ENCODE results near the gene CCL5.
"Not testable (repeated sequence)": the region's sequence is repeated elsewhere in the genome, so short reads cannot be mapped to it uniquely, and the experiment has no call there.

CCL5 gene

GRCh38 chr17:35898283-35899070 is 18.3 kb upstream of the CCL5 start:
- no peak for DNase-seq (ENCODE audit: low read depth)

- DNase-seq (ENCODE audit: low read depth): not testable (repeated sequence)
Measured at GRCh38 chr17:35897772-35898171, 17.6 kb upstream of the CCL5 start.

GRCh38 chr17:35895636-35896587 is 15.8 kb upstream of the CCL5 start:
- no peak for DNase-seq (ENCODE audit: low read depth)

GRCh38 chr17:35894206-35894605 is 14.0 kb upstream of the CCL5 start:
- no peak for DNase-seq (ENCODE audit: low read depth)

- no peak for DNase-seq (ENCODE audit: low read depth)
Measured at GRCh38 chr17:35893751-35894150, 13.6 kb upstream of the CCL5 start.

GRCh38 chr17:35892091-35893035 is 12.2 kb upstream of the CCL5 start:
- no peak for DNase-seq (ENCODE audit: low read depth)

GRCh38 chr17:35891269-35891668 is 11.1 kb upstream of the CCL5 start:
- no peak for DNase-seq (ENCODE audit: low read depth)

- no peak for DNase-seq (ENCODE audit: low read depth)
Measured at GRCh38 chr17:35890774-35891155, 10.6 kb upstream of the CCL5 start.

- no peak for DNase-seq (ENCODE audit: low read depth)
Measured at GRCh38 chr17:35889818-35890773, 9.9 kb upstream of the CCL5 start.

GRCh38 chr17:35889241-35889640 is 9.1 kb upstream of the CCL5 start:
- DNase-seq (ENCODE audit: low read depth): no peak

- no peak for DNase-seq (ENCODE audit: low read depth)
Measured at GRCh38 chr17:35878361-35878760, 1.8 kb downstream of the CCL5 start.

GRCh38 chr17:35877345-35878029 is 2.7 kb downstream of the CCL5 start:
- no peak for DNase-seq (ENCODE audit: low read depth)

GRCh38 chr17:35876534-35876933 is 3.6 kb downstream of the CCL5 start:
- DNase-seq (ENCODE audit: low read depth): no peak

- no peak for DNase-seq (ENCODE audit: low read depth)
Measured at GRCh38 chr17:35875800-35876139, 4.4 kb downstream of the CCL5 start.

GRCh38 chr17:35875072-35875799 is 4.9 kb downstream of the CCL5 start:
- no peak for DNase-seq (ENCODE audit: low read depth)

- DNase-seq (ENCODE audit: low read depth): no peak
Measured at GRCh38 chr17:35872196-35872980, 7.8 kb downstream of the CCL5 start.

- no peak for DNase-seq (ENCODE audit: low read depth)
Measured at GRCh38 chr17:35870906-35871819, 9.0 kb downstream of the CCL5 start.

- DNase-seq (ENCODE audit: low read depth): no peak
Measured at GRCh38 chr17:35868737-35869136, 11.4 kb downstream of the CCL5 start, which contains the start of gene HEATR9. Gene HEATR9 (minus strand): TSS chr17:35868891. CDS start chr17:35868742, 149 bp downstream.

All from HS-5 (cell line).